Panc1 (cell line): Measurements from ENCODE around the gene FKBP10.

Experiments used
- CTCF ChIP-seq: fragments of 450-650 bp; IDR thresholded peaks from 2 replicates; pipeline ENCODE4 v1.5.1; 2017; ENCODE audit warnings: mild to moderate bottlenecking
- POLR2AphosphoS5 ChIP-seq: IDR thresholded peaks from 2 replicates; pipeline ENCODE4 v1.6.1; 2012; ENCODE audit warnings: mild to moderate bottlenecking, low read depth, low read length, moderate library complexity
- SIN3A ChIP-seq: IDR thresholded peaks from 2 replicates; pipeline ENCODE4 v1.6.1; 2012; ENCODE audit warnings: low read depth, mild to moderate bottlenecking, low read length, moderate library complexity, borderline replicate concordance; ENCODE audit not compliant: insufficient read depth

GRCh38 chr17:41810659-41811548 lies 1.9 kb upstream of the FKBP10 start:
- TF ChIP-seq CTCF (no peak), POLR2AphosphoS5 (no peak), SIN3A (no peak)
